GM23338 (cell line): ENCODE data around the gene CDH4. TPM values are rescaled to one million over a fixed set of nuclear protein-coding genes. Genes with fewer than 3 reads are reported as not detected.

Experiments used
- ATAC-seq: fragments of 200-7000 bp; cut with Tn5 transposase; 3 replicates; pipeline ENCODE4 v1.9.1; 2020
- DNase-seq: peaks from one replicate; pipeline ENCODE4 v3.0.0-alpha.2; 2015; ENCODE audit warnings: low spot score
- H2AFZ ChIP-seq: fragments of 200-600 bp; sonication (generic); 2 replicates; pipeline ENCODE4 v1.8.0; 2016; ENCODE audit warnings: antibody characterized with exemption, mild to moderate bottlenecking, moderate library complexity
- H3F3A ChIP-seq: fragments of 200-600 bp; sonication (generic); replicated peaks from 2 replicates; pipeline ENCODE4 v1.8.0; 2017; ENCODE audit warnings: antibody characterized with exemption, mixed run types, low read depth
- H3K27ac ChIP-seq: fragments of 200-600 bp; sonication (generic); 2 replicates; pipeline ENCODE4 v1.6.1; 2016; ENCODE audit warnings: low read depth
- H3K27me3 ChIP-seq: fragments of 200-600 bp; sonication (generic); 2 replicates; pipeline ENCODE4 v1.8.0; 2016; ENCODE audit warnings: mild to moderate bottlenecking, mixed run types, moderate library complexity; ENCODE audit not compliant: insufficient read depth
- H3K36me3 ChIP-seq: fragments of 200-600 bp; sonication (generic); 2 replicates; pipeline ENCODE4 v1.8.0; 2016; ENCODE audit warnings: mild to moderate bottlenecking; ENCODE audit not compliant: insufficient read depth
- H3K4me1 ChIP-seq: fragments of 200-600 bp; sonication (generic); 2 replicates; pipeline ENCODE4 v1.8.0; 2016; ENCODE audit warnings: mild to moderate bottlenecking, moderate library complexity; ENCODE audit not compliant: insufficient read depth
- H3K4me2 ChIP-seq: fragments of 200-600 bp; sonication (generic); 2 replicates; pipeline ENCODE4 v1.7.1; 2017; ENCODE audit warnings: mixed run types
- H3K4me3 ChIP-seq: fragments of 200-600 bp; sonication (generic); 2 replicates; pipeline ENCODE4 v1.6.1; 2016; ENCODE audit warnings: mixed run types
- H3K79me2 ChIP-seq: fragments of 200-600 bp; sonication (generic); replicated peaks from 2 replicates; pipeline ENCODE4 v1.8.0; 2017; ENCODE audit warnings: mild to moderate bottlenecking; ENCODE audit not compliant: insufficient read depth
- H3K9me2 ChIP-seq: fragments of 200-600 bp; sonication (generic); 2 replicates; pipeline ENCODE4 v1.8.0; 2017; ENCODE audit not compliant: insufficient read depth
- H4K20me1 ChIP-seq: fragments of 200-600 bp; sonication (generic); replicated peaks from 2 replicates; pipeline ENCODE4 v1.8.0; 2017; ENCODE audit warnings: mild to moderate bottlenecking; ENCODE audit not compliant: insufficient read depth
- H3K27ac Mint-ChIP-seq: 2 replicates; pipeline ENCODE4 v1.8.0; 2020; ENCODE audit warnings: inconsistent platforms, mild to moderate bottlenecking, moderate library complexity, mixed read lengths
- H3K27me3 Mint-ChIP-seq: 3 replicates; pipeline ENCODE4 v1.8.0; 2022; ENCODE audit warnings: low read depth, mild to moderate bottlenecking, moderate library complexity, mixed read lengths, inconsistent platforms; ENCODE audit not compliant: insufficient read depth, poor library complexity
- H3K36me3 Mint-ChIP-seq: 3 replicates; pipeline ENCODE4 v1.8.0; 2021; ENCODE audit warnings: low read depth, mild to moderate bottlenecking, inconsistent platforms, moderate library complexity, mixed read lengths
- H3K4me1 Mint-ChIP-seq: 3 replicates; pipeline ENCODE4 v1.8.0; 2020; ENCODE audit warnings: mild to moderate bottlenecking, inconsistent platforms, mixed read lengths
- H3K4me3 Mint-ChIP-seq: 3 replicates; pipeline ENCODE4 v1.8.0; 2021; ENCODE audit warnings: moderate library complexity, mild to moderate bottlenecking, inconsistent platforms, mixed read lengths
- H3K9me3 Mint-ChIP-seq: 3 replicates; pipeline ENCODE4 v1.8.0; 2020; ENCODE audit warnings: moderate library complexity, mild to moderate bottlenecking, inconsistent platforms, mixed read lengths
- CREB1 ChIP-seq: fragments of 250-450 bp; sonication (Bioruptor Pico); IDR thresholded peaks from 2 replicates; pipeline ENCODE4 v1.5.0; 2020; ENCODE audit warnings: low read depth, mild to moderate bottlenecking, moderate library complexity
- CTCF ChIP-seq, 2 experiments: fragments of 200-600 bp in 1 of 2; sonication (generic) in 1 of 2; conservative IDR thresholded peaks; 2 replicates each; pipeline versions ENCODE4 v1.5.1 to v1.6.1; 2016 to 2017; ENCODE audit warnings: antibody characterized with exemption in 2 of 2, low read depth in 2 of 2, mild to moderate bottlenecking in 2 of 2, moderate library complexity in 1 of 2
- EZH2 ChIP-seq: fragments of 200-600 bp; sonication (generic); IDR thresholded peaks from one replicate; pipeline ENCODE4 v1.8.0; 2017; ENCODE audit warnings: antibody characterized with exemption, mild to moderate bottlenecking, low read depth; ENCODE audit not compliant: unreplicated experiment
- EZH2phosphoT487 ChIP-seq: fragments of 200-600 bp; sonication (generic); IDR thresholded peaks from one replicate; pipeline ENCODE4 v1.8.1; 2018; ENCODE audit warnings: antibody characterized with exemption; ENCODE audit not compliant: unreplicated experiment
- JUNB ChIP-seq: IDR thresholded peaks from one replicate; pipeline ENCODE4 v1.6.1; 2016; ENCODE audit warnings: antibody characterized with exemption; ENCODE audit not compliant: unreplicated experiment
- NANOG ChIP-seq: IDR thresholded peaks from 2 replicates; pipeline ENCODE4 v1.6.1; 2016; ENCODE audit warnings: antibody characterized with exemption, borderline replicate concordance
- POLR2AphosphoS5 ChIP-seq: IDR thresholded peaks from 2 replicates; pipeline ENCODE4 v1.6.1; 2016; ENCODE audit warnings: antibody characterized with exemption, low read depth
- STAT1 ChIP-seq: IDR thresholded peaks from one replicate; pipeline ENCODE4 v1.6.1; 2016; ENCODE audit warnings: antibody characterized with exemption; ENCODE audit not compliant: unreplicated experiment
- ZNF114 ChIP-seq: fragments of 250-450 bp; sonication (Bioruptor Pico); IDR thresholded peaks from 2 replicates; pipeline ENCODE4 v1.5.0; 2020; ENCODE audit warnings: mild to moderate bottlenecking, moderate library complexity
- ZNF331 ChIP-seq: fragments of 250-450 bp; sonication (Bioruptor Pico); IDR thresholded peaks from 2 replicates; pipeline ENCODE4 v1.5.0; 2020; ENCODE audit warnings: low read depth, mild to moderate bottlenecking, moderate library complexity
- ZNF462 ChIP-seq: fragments of 250-450 bp; sonication (Bioruptor Pico); IDR thresholded peaks from 2 replicates; pipeline ENCODE4 v1.5.0; 2020; ENCODE audit warnings: mild to moderate bottlenecking, moderate library complexity
- polyA plus RNA-seq: library from polyadenylated mRNA; unstranded; fragments of >200 nt; fragmentation: Nextera tagmentation; extraction: Ambion mirVana; gene quantifications from 2 replicates; pipeline ENCODE4 v1.2.1, GENCODE V29; 2016
- total RNA-seq: library from RNA; depleted of rRNA; stranded (reverse); fragments of >200 nt; shearing (Covaris generic); gene quantifications from 2 replicates; pipeline ENCODE4 v1.2.3, GENCODE V29; 2014
- TF ChIP-seq, protein P1 (sequence below): IDR thresholded peaks from one replicate; pipeline ENCODE4 v1.6.1; 2018; ENCODE audit warnings: antibody characterized with exemption; ENCODE audit not compliant: unreplicated experiment
- TF ChIP-seq, protein P2 (sequence below): IDR thresholded peaks from 2 replicates; pipeline ENCODE4 v1.6.1; 2016; ENCODE audit warnings: antibody characterized with exemption

The CDH4 gene
- total and polyA plus RNA-seq, 2 experiments from 2014 or later, result 1.2 to 4.2 TPM

GRCh38 chr20:61934716-61935530 is 682.9 kb downstream of the CDH4 start:
- no peak for DNase-seq
- Histone ChIP-seq H4K20me1 (no peaks in the 10 kb centered on the region), H3K27me3 (no peaks in the 10 kb centered on the region), H3K9me2 (no peaks in the 10 kb centered on the region), H3K79me2 (no peaks in the 10 kb centered on the region), H2AFZ (no peak overlapping the region), H3K36me3 (no peaks in the 10 kb centered on the region), H3K4me3 (no peak overlapping the region), H3F3A (no peaks in the 10 kb centered on the region), H3K4me2 (no peak overlapping the region), H3K27ac (no peak overlapping the region), H3K4me1 (no peaks in the 10 kb centered on the region)
- TF ChIP-seq POLR2AphosphoS5, result no peak
- no peak for TF ChIP-seq CREB1 (CRISPR knock-in tag)
- TF ChIP-seq ZNF114 (CRISPR knock-in tag), result no peak
- no peak for TF ChIP-seq STAT1
- TF ChIP-seq EZH2, result no peak
- no peak for TF ChIP-seq JUNB
- TF ChIP-seq, protein P1, sequence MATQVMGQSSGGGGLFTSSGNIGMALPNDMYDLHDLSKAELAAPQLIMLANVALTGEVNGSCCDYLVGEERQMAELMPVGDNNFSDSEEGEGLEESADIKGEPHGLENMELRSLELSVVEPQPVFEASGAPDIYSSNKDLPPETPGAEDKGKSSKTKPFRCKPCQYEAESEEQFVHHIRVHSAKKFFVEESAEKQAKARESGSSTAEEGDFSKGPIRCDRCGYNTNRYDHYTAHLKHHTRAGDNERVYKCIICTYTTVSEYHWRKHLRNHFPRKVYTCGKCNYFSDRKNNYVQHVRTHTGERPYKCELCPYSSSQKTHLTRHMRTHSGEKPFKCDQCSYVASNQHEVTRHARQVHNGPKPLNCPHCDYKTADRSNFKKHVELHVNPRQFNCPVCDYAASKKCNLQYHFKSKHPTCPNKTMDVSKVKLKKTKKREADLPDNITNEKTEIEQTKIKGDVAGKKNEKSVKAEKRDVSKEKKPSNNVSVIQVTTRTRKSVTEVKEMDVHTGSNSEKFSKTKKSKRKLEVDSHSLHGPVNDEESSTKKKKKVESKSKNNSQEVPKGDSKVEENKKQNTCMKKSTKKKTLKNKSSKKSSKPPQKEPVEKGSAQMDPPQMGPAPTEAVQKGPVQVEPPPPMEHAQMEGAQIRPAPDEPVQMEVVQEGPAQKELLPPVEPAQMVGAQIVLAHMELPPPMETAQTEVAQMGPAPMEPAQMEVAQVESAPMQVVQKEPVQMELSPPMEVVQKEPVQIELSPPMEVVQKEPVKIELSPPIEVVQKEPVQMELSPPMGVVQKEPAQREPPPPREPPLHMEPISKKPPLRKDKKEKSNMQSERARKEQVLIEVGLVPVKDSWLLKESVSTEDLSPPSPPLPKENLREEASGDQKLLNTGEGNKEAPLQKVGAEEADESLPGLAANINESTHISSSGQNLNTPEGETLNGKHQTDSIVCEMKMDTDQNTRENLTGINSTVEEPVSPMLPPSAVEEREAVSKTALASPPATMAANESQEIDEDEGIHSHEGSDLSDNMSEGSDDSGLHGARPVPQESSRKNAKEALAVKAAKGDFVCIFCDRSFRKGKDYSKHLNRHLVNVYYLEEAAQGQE, result no peak
- no peak for TF ChIP-seq NANOG
- TF ChIP-seq CTCF (conservative IDR thresholded peaks at IDR 0.05; ENCODE audit: low read depth in 2 of 2), result no peak
- no peak for TF ChIP-seq EZH2phosphoT487
- TF ChIP-seq ZNF462 (CRISPR knock-in tag), result no peak
- TF ChIP-seq, protein P2, sequence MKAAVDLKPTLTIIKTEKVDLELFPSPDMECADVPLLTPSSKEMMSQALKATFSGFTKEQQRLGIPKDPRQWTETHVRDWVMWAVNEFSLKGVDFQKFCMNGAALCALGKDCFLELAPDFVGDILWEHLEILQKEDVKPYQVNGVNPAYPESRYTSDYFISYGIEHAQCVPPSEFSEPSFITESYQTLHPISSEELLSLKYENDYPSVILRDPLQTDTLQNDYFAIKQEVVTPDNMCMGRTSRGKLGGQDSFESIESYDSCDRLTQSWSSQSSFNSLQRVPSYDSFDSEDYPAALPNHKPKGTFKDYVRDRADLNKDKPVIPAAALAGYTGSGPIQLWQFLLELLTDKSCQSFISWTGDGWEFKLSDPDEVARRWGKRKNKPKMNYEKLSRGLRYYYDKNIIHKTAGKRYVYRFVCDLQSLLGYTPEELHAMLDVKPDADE, result no peak
- no peak for TF ChIP-seq ZNF331
- peaks cover 27% of the 10 kb centered on the region for H3K4me1 Mint-ChIP-seq
- peak; percentile 28 for ATAC-seq
- no peaks in the 10 kb centered on the region; the same call in 2 of the 3 replicates for H3K36me3 Mint-ChIP-seq
- H3K27me3 Mint-ChIP-seq, result peaks cover 15% of the 10 kb centered on the region
- H3K9me3 Mint-ChIP-seq, result no peaks in the 10 kb centered on the region; the same call in 2 of the 3 replicates
- H3K4me3 Mint-ChIP-seq, result no peak overlapping the region
- peak overlapping the region; percentile 0; the same call in 1 of the 2 replicates for H3K27ac Mint-ChIP-seq
